ENCODE measurements around the gene CEBPB.
"Not testable (repeated sequence)": the region's sequence is repeated elsewhere in the genome, so short reads cannot be mapped to it uniquely, and the experiment has no call there.

CEBPB gene

DNA sequence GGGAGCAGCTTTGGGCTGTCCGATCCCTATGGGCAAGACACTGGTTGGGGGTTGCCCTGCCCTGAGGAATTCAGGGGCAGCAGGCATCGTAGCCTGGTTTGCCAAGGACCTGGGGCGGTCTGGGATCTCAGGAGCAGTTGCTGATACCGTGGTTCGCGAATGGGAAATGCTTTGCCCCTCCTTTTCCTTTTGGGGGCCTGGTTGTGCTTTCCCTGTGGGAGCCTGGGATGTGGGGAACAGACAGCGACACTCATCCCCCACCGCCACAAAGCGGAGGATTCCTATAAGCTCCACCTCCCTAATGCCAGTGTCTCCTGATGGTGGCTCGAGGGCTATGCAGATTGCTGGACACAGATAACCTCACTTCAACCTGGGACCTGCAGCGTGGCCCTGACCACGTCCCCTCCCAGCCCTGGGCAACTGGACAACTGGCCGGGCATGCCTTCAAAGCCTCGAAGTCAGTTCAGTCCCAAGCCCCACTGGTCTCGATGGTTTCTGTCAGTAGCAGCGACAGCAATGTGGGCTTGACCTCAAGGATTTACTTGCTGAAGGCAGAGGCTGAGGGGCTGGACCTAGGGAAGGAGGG lies 3.3 kb downstream of the CEBPB start:
- DNase-seq: no peak

DNA sequence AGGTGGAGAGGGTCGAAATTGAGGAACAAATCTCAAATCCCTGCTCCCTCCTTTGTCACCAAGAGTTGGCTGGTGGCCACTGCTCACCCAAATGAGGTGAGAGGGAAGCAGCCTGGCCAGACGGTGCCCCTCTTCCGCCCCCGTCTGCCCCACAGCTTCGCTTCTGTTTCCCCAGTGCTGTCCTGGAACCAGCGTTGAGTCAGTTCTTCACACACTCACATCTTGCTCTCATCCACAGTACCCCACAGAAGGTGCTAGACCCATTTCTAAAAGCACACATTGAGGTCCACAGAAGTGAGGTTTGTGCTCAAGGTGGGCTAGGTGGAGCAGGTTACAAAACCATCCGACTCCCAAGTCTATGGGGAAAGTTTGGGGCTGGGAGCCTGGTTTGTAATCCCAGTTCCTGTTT lies 3.8 kb downstream of the CEBPB start:
- DNase-seq: no peak

DNA sequence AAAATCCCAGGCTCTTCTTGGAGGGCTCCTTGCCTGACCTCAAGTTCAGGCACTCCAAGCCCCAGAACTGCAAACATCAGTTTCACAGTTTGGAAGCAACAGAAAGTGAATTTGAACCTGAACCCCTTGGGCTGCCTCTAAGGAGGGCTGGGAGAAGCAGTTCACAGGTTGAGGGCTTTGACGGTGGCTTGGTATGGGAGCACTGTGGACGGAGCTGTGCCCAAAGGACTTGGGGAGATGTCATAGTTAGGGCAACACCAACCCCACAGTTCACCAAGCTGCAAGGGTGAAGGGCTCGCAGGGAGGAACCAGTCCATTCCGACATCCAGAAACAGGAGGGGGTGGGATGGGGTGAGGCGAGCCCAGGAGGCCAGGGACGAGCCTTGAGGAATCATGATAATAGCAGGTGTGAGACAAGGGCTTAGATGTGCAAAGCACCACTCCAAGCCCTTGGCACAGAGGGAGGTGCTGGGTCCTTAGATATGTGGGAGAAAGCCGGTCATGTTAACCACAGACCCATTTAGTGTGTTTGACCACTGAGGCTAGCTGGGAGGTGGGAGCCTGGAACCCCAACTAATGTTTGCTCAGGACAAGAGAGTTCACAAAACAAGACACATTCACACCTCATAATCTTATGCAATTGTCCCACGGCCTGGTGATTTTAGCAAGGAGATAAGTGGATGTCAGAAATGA lies 4.3 kb downstream of the CEBPB start:
- no peak for DNase-seq

DNA sequence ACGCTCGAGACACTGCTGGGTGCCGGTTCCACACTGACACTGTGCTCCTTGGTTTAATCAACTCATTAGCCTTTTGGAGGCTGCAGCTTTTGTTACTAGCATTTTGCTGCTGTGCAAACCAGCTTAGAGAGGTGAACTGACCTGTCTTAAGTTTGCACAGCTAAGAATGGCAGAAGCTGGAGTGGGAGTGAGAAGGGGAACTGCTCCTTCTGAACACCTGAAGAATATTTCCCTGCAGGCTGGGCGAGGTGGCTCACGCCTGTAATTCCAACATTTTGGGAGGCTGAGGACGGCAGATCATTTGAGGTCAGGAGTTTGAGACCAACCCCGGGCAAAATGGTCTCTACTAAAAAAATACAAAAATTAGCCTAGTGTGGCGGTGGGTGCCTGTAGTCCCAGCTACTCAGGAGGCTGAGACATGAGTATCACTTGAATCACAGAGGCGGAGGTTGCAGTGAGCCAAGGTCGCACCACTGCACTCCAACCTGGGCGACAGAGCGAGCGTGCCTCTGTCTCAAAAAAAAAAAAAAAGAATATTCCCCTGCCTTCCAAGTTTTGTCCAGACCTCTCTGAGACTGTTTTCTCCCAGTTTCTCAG lies 5.0 kb downstream of the CEBPB start:
- DNase-seq: no peak

DNA sequence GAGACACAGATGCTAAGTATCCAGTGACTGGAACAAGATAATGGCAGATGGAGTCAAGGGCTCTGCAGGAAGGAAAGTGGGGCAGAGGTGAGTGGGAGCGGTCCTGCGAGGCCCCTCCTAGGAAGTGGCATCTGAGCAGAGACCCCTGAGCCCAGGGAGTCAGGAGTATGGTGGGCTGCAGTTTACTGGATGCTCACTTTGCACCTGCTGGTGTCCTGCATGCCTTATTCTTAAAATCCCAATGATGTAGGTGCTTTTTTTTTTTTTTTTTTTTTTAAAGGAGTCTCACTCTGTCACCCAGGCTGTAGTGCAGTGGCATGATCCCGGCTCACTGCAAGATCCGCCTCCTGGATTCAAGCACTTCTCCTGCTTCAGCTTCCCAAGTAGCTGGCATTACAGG lies 5.6 kb downstream of the CEBPB start:
- DNase-seq: no peak

DNA sequence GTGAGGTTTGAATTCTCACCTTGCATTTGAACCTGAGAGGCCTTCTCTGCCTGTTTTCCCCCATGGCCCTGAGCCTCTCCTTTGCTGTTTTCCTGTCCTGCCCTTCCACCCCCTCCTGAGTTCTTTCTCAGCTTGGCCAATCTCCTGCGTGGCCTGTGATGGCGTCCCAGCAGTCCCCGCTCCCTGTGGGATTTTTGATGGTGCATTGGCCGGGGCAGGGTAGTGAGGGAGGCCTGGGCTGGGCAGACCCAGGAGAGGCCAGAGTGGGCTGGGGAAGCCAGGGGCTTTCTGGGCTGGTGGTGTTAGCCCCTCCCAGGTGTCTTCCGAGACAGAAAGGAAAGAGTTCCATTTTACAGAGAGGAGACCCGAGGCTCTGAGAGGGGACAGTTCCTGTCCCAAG lies 6.3 kb downstream of the CEBPB start:
- no peak for DNase-seq

DNA sequence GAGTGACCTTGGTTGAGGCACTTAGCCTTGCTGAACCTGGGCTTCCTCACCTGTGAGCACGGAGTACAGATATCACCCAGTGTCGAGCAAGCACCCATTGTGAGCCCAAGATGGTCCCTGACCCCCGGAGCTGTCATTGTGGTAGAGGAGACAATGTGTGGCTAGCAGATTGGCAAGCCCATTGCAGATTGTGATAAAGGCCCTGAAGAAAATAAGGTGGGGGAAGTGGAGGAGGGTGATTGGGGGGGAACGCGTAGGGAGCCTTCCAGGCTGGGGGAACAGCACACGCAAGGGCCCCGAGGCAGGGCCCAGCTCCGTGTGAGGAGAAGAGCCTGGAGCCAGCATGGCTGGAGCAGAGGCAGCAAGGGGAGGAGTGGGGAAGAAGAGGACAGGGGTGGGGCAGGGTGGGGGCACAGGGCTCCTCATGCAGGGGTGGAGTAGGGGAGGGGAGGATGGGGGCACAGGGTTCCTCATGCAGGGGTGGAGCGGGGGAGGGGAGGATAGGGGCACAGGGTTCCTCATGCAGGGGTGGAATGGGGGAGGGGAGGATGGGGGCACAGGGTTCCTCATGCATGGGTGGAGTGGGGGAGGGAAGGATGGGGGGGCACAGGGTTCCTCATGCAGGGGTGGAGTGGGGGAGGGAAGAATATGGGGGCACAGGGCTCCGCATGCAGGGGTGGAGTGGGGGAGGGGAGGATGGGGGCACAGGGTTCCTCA lies 7.0 kb downstream of the CEBPB start:
- DNase-seq: no peak

DNA sequence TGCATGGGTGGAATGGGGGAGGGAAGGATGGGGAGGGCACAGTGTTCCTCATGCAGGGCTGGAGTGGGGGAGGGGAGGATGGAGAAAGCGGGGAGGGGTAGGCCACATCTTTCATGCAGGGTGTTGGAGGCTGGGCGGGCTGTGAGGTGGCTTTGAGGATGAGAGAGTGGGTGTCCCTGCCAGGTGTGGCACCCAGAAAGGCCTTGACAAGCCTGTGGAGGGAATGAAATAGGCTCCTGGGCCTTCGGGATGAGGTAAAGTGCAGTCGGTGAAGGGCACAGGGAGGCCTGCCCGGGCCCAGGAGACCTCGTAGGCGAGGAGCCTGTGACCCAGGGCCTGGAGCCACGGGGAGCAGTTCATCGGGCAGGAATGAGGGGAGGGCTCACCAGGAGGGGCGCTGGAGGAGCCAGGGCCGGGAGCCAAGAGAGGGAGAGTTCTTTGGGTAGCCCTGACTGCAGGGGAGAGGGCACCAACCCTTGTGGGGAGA lies 7.6 kb downstream of the CEBPB start:
- DNase-seq: no peak

DNA sequence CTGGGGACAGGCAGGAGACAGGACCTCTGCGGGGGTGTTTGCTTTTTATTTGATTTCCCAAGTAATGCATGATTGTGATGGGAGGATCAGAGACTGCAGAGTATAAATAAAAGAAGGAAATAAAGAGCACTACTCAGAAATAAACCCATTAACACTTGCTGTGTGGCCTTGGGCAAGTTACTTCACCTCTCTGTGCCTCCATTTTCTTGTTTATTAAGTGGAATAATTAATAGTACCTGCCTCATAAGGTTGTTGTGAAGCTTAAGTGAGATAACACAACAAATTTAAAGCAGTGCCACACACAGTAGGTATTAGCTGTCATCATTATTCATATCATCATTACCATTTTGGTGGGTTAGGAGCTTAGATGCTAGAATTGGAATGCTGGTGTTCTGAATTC lies 8.1 kb downstream of the CEBPB start:
- no peak for DNase-seq

DNA sequence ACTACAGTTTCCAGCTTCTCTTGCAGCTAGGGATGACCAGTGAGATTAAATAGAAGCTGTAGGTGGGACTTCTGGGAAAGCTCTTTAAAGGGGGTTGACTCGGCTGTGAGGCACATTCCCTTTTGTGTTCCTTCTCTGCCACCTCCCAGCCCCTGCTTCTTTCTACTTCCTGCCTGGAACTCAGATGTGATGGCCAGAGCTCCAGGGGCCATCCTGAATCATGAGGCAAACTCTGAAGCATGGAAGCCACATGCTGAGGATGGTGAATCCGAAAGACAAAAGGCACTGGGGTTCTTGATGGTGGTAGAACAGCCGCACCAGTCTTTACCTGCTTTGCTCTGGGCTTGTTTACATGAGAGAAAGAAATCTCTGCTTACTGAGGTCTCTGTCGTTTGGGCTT lies 9.1 kb downstream of the CEBPB start:
- no peak for DNase-seq

DNA sequence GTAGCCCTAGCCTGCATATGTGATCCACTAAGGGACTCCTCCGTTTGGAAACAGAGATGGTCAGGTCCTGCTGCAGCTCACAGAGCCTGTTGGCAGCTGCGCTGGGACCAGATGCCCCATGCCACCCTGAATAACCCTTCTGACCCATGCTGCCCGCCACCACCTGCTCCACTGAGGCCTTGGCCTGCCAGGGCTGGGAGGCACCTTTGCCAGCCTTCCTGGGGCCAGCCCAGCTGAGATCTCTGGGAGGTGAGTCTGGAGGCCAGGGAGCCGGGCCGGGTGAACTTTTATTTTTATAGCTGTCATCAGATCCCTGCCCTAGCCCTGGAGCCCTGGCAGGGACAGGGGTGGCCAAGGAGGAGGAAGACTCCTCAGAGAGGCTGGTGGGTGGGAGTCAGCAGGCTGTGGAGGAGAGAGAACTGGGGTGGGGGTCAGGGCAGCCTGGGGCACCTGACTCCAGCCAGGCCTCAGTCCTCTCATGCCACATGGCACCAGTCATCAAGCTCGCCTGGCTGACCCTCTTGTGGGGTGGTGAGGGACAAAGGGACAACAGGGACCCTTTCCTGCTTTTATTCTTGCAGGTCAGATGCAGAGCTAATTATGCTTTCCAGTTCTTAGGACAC lies 10.0 kb downstream of the CEBPB start:
- no peak for DNase-seq

DNA sequence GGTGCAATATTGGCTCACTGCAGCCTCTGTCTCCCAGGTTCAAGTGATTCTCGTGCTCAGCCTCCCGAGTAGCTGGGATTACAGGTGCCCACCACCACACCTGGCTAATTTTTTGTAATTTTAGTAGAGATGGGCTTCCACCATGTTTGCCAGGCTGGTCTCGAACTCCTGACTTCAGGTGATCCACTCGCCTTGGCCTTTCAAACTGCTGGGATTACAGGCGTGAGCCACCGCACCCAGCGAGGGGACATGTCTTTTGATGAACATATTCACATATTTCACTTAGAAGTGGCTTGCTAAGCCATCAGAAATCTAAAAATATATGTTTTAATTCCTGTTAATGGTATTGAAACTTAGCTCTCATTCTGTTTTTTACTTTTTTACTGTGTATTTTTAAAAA lies 11.1 kb downstream of the CEBPB start:
- not testable (repeated sequence) for DNase-seq

DNA sequence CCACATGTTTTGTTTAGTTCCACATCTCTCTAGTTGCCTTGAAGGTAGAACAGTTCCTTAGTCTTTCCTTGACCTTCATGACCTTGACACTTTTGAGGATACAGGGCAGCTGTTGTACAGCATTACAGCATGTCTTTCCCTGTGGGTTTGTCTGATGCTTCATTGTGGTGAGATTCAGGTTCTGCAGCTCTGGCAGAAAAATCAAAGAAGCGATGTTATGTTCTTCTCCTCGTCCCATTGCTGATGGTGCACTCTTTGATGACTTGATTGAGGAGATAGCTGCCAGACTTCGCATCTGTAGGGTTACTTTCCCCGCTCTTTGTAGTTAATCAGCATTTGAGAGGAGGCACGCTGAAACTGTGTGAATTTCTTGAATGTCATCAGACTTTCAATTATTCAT lies 12.0 kb downstream of the CEBPB start:
- DNase-seq: no peak

DNA sequence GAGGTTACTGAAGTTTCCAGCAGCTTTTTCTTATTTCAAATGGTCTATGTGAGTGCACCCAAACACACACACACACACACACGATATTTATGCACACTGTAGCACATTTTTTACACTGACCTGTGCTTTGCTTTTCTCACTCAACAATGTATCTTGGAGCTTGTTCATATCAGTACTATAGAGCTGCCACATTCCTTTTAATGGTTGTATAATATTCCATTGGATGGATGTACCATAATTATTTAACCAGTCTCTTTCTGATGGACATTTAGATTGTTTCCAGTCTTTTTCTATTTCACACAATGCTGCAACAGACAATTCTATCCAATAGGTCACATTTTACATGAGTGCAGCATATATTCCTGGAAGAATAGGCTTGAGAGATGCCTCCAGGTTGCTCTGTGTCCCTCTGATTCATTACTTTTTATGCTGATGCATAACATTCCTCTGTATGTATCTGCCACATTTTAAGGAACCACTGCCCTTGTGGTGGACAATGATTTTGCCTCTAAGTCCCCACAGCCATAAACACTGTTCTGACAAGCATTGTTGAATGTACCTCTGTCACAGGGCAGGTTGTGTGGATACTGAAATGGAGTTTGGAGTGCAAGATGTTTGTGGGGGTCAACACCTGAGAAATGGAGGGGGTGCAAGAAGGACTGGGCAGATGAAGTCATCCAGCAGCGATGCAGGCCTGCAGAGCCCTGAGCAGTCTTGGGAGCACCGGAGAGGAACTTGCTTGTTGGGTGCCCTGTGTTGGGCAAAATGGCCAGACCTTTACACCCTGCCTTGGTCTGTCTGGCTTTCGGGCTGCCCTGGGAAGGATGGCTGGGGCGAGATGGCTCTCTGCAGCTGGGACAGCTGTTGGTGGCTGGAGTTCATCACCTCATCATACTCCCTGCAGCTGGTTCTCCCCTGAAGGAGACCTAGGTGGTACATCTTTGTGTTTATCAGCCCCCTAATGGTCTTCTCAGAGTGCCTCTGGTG lies 13.6 kb downstream of the CEBPB start:
- no peak for DNase-seq

DNA sequence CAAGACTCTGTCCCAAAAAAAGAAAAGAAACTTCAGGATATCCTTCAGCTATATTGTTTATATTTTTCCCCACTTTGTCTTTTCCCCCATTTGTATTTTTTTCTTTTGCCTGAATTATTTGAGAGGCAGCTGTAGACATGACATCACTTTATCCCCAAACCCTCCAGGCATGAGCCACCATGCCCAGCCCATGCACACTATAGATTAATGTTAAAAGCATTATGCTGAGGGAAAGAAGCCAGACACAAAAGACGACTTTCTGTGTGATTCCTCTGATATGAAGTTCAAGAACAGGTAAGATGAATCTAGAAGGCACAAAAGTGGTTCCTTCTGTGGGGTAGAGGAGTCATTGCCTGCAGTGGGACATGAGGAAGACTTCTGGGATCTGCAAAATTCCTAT lies 16.4 kb downstream of the CEBPB start:
- DNase-seq: no peak

DNA sequence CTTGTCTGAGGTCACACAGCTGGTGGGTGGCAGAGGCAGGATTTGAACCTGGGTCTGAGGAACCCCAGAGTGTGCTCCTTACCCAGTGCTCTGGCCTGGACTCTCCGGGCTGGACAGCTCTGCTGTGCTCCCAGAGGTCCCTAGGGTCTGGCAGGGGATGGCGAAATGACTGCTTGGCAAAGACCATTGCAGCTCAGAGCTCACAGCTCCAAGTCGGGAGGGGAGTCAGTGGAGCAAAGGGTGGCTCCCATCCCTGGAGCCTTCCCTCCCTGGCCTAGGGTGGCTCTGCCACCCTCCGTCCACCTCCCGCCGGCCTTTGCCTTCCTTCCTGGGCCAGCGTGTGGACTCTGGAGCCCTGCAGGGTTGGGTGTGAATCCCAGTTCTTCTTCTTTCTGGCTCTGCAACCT lies 17.5 kb downstream of the CEBPB start:
- no peak for DNase-seq

DNA sequence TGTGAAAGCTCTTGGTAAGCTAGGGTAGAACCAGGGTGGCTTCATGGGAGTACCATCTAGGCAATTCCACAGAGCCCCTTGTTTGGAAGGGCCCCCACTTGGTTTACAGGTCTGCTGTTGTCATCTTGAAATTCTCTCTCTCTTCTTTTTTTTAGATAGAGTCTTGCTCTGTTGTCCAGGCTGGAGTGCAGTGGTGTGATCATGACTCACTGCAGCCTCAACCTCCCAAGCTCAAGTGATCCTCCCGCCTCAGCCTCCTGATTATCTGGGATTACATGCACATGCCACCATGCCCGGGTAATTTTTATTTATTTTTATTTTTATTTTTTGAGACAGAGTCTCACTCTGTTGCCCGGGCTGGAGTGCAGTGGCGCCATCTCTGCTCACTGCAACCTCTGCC lies 18.2 kb downstream of the CEBPB start:
- DNase-seq: not testable (repeated sequence)

DNA sequence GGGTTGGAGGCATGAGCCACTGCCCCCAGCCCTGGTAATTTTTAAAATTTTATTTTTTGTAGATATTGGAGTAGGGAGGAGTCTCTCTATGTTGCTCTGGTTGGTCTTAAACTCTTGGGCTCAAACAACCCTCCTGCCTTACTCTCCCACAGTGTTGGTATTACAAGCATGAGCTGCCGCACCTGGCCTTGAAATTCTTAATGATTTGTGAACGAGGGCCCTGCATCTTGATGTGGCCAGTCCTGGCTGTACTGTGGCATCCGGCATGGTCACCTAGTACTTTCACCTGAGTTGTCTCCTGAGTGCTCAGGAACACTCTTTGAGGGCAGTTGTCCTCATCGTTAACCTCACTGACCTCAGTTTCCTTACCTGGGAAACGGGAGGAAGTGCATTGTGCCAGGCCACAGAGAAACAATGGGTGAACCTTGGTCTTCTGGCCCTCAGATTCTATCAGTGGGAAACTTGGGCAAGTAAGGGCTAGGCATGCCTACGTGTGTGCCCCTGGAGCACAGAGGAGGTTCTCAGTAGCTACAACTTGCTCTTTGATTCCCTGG lies 19.5 kb downstream of the CEBPB start:
- no peak for DNase-seq

DNA sequence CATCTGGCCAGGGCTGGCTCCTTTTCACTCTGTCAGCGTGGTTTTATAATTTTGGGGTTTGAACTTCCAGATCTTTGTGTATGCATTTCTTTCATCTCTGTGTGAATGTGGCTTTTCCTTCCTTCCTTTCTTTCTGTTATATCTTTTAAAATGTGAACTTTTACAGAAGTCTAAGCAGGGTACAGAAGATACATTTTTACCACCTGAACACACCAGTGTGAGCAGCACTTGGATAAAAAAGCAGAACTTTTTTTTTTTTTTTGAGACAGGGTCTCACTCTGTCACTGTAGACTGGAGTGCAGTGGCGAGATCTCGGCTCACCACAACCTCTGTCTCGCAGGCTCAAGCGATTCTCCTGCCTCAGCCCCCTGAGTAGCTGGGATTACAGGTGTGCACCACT lies 20.5 kb downstream of the CEBPB start:
- no peak for DNase-seq

DNA sequence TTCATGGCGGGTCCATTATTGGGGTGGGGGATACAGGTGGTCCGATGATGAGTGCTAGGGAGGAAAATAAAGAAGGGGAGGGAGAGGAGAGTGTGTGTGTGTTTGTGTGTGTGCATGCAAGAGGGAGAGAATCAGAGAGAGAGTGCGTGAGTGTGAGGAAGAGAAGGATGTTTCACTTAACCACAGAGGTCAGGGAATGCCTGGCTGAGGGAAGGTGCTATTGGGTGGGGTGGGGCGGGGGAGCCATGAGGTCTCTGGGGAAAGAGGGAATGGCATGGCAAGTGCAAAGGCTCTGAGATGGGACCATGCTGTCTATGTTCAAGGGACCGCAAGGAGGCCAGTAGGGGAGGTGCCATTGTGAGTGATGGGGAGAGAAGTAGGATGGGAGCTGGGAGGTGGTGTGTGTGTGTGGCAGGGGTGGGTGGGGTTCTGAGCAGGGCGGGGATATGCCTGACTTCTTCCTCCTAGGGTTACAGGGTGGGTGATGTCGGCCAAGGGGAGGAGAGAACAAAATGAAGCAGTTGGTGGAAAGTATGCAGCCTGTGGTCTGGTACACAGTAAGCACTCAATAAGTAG lies 23.0 kb downstream of the CEBPB start:
- DNase-seq: no peak

DNA sequence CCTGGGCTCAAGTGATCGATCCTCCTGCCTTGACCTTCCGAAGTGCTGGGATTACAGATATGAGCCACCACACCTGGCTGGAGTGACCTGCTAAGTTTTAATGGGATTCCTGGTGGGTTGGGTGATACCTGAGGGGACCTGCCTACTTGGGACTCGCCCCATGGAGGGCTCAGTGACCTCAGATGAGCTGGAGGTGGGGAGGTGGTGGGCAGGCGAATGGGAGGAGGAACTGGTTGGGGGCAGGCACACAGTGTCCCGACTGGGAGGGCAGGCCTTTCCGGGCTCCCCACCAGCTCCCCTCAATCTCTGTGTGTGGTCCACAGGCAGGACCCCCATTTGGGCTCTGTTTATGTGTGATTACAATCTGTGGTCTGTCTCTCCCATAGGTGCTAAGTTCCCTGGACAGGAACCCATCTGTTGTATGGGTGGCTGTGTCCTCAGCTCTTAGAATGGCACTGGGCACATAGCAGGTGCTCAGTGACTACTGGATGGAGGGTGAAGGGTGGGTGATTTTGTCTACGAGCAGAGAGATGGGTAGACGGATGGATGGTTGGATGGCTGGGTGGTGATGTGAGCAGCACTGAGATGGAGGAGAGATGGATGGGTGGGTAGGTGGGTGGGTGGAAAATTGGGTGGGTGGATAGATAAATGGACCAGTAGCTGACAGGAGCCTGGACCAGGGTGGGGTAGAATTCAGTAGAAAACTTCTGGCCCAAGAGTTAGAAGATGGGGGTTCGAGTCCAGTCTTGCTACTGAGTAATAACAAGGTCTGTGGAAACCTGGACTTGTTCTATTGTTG lies 23.8 kb downstream of the CEBPB start:
- DNase-seq: no peak
